IMR-90 (cell line): ENCODE results near the gene PAEP. TPM values are rescaled to one million over a fixed set of nuclear protein-coding genes. Genes with fewer than 3 reads are reported as not detected.

Experiments
- ATAC-seq: fragments of 200-7000 bp; cut with Tn5 transposase; 2 replicates; pipeline ENCODE4 v1.9.1; 2020; ENCODE audit warnings: low read depth, mild to moderate bottlenecking, moderate library complexity
- BruUV-seq: library from RNA; stranded (reverse); fragments of 400-500 nt; replicated peaks from 2 replicates; lab custom pipeline; 2021; lab: Mats Ljungman, UMichigan
- CTCF ChIA-PET: fragments of 300-600 bp; formaldehyde crosslinking; extraction: SDS; loops from one replicate; lab custom pipeline; 2021; ENCODE audit warnings: antibody characterized with exemption; lab: Yijun Ruan, JAX
- POLR2A ChIA-PET: fragments of 300-600 bp; sonication (Branson Sonifier 250); formaldehyde crosslinking; loops from one replicate; lab custom pipeline; 2022; ENCODE audit warnings: antibody characterized with exemption; ENCODE audit not compliant: unreplicated experiment; lab: Charles Lee
- DNase-seq: peaks from one replicate; pipeline ENCODE4 v3.0.0; 2013
- H2AFZ ChIP-seq: replicated peaks from 2 replicates; pipeline ENCODE3; 2013; ENCODE audit warnings: low read length, mild to moderate bottlenecking; ENCODE audit not compliant: poor library complexity
- H2AK5ac ChIP-seq: 2 replicates; pipeline ENCODE4 v1.6.1; 2013; ENCODE audit warnings: low read depth, low read length, inconsistent platforms
- H2AK9ac ChIP-seq: replicated peaks from 2 replicates; pipeline ENCODE3; 2013; ENCODE audit warnings: mild to moderate bottlenecking, low read depth, low read length, moderate library complexity; ENCODE audit not compliant: poor library complexity
- H2BK120ac ChIP-seq: 2 replicates; pipeline ENCODE4 v1.6.1; 2013; ENCODE audit warnings: low read depth, low read length, inconsistent platforms
- H2BK15ac ChIP-seq: 3 replicates; pipeline ENCODE4 v1.6.1; 2013; ENCODE audit warnings: low read depth, low read length, inconsistent platforms
- H2BK20ac ChIP-seq: 2 replicates; pipeline ENCODE4 v1.6.1; 2013; ENCODE audit warnings: low read depth, mild to moderate bottlenecking, inconsistent platforms, low read length, moderate library complexity
- H2BK5ac ChIP-seq: 2 replicates; pipeline ENCODE4 v1.6.1; 2013; ENCODE audit warnings: mild to moderate bottlenecking, low read depth, low read length, inconsistent platforms; ENCODE audit not compliant: poor library complexity, severe bottlenecking
- H3K14ac ChIP-seq: replicated peaks from 2 replicates; pipeline ENCODE4 v1.6.1; 2013; ENCODE audit warnings: low read depth, low read length, inconsistent platforms
- H3K18ac ChIP-seq: 2 replicates; pipeline ENCODE4 v1.6.1; 2013; ENCODE audit warnings: low read depth, low read length, control low read depth
- H3K23ac ChIP-seq: 2 replicates; pipeline ENCODE4 v1.6.1; 2013; ENCODE audit warnings: low read depth, low read length, inconsistent platforms
- H3K27ac ChIP-seq: 2 replicates; pipeline ENCODE4 v1.5.1; 2013; ENCODE audit warnings: mild to moderate bottlenecking, control low read depth, low read length; ENCODE audit not compliant: insufficient read depth
- H3K27me3 ChIP-seq: 2 replicates; pipeline ENCODE4 v1.6.1; 2013; ENCODE audit warnings: low read length; ENCODE audit not compliant: control insufficient read depth, insufficient read depth
- H3K36me3 ChIP-seq: 2 replicates; pipeline ENCODE4 v1.6.1; 2013; ENCODE audit warnings: low read length, mixed read lengths; ENCODE audit not compliant: control insufficient read depth, insufficient read depth
- H3K4ac ChIP-seq: 2 replicates; pipeline ENCODE4 v1.6.1; 2013; ENCODE audit warnings: low read depth, low read length, inconsistent platforms
- H3K4me1 ChIP-seq: 2 replicates; pipeline ENCODE4 v1.6.1; 2013; ENCODE audit warnings: low read length, mixed read lengths; ENCODE audit not compliant: control insufficient read depth, insufficient read depth
- H3K4me2 ChIP-seq: 2 replicates; pipeline ENCODE4 v1.6.1; 2013; ENCODE audit warnings: low read depth, mild to moderate bottlenecking, control low read depth, low read length, moderate library complexity
- H3K4me3 ChIP-seq: 2 replicates; pipeline ENCODE4 v1.5.1; 2013; ENCODE audit warnings: low read depth, mild to moderate bottlenecking, control low read depth, low read length, moderate library complexity; ENCODE audit not compliant: insufficient read depth
- H3K56ac ChIP-seq: 2 replicates; pipeline ENCODE4 v1.6.1; 2013; ENCODE audit warnings: low read length, inconsistent platforms; ENCODE audit not compliant: insufficient read depth; ENCODE audit errors: extremely low read depth
- H3K79me1 ChIP-seq, 2 experiments: 2 replicates each; pipeline ENCODE4 v1.6.1; 2013; ENCODE audit warnings: low read length in 2 of 2, inconsistent platforms in 1 of 2, low read depth in 1 of 2
- H3K9ac ChIP-seq: 2 replicates; pipeline ENCODE4 v1.6.1; 2013; ENCODE audit warnings: low read depth, low read length, control low read depth
- H3K9me1 ChIP-seq: 2 replicates; pipeline ENCODE4 v1.6.1; 2013; ENCODE audit warnings: low read length, inconsistent platforms; ENCODE audit not compliant: insufficient read depth
- H3K9me3 ChIP-seq: 2 replicates; pipeline ENCODE4 v1.6.1; 2013; ENCODE audit warnings: low read length; ENCODE audit not compliant: control insufficient read depth, insufficient read depth
- H4K20me1 ChIP-seq: 2 replicates; pipeline ENCODE4 v1.6.1; 2013; ENCODE audit warnings: low read length, inconsistent platforms; ENCODE audit not compliant: insufficient read depth
- H4K5ac ChIP-seq: 2 replicates; pipeline ENCODE4 v1.6.1; 2013; ENCODE audit warnings: mild to moderate bottlenecking, low read depth, low read length, control low read depth
- H4K8ac ChIP-seq, 2 experiments: 2 replicates each; pipeline ENCODE4 v1.6.1; 2013; ENCODE audit warnings: low read depth in 2 of 2, low read length in 2 of 2, control low read depth in 1 of 2, inconsistent platforms in 1 of 2
- H4K91ac ChIP-seq: 2 replicates; pipeline ENCODE4 v1.6.1; 2013; ENCODE audit warnings: low read depth, low read length, inconsistent platforms; ENCODE audit not compliant: insufficient read depth
- BHLHE40 ChIP-seq: fragments of 150-350 bp; IDR thresholded peaks from 2 replicates; pipeline ENCODE4 v1.6.1; 2016; ENCODE audit warnings: mild to moderate bottlenecking, low read depth, low read length
- CEBPB ChIP-seq: IDR thresholded peaks from 2 replicates; pipeline ENCODE4 v1.6.1; 2012; ENCODE audit warnings: low read depth, low read length, improper control_type of control experiment
- CHD1 ChIP-seq: IDR thresholded peaks from 2 replicates; pipeline ENCODE4 v1.6.1; 2012; ENCODE audit warnings: low read depth, low read length, improper control_type of control experiment
- FOS ChIP-seq: fragments of 150-350 bp; IDR thresholded peaks from 2 replicates; pipeline ENCODE4 v1.6.1; 2016; ENCODE audit warnings: low read depth, low read length
- MAFK ChIP-seq: IDR thresholded peaks from 2 replicates; pipeline ENCODE4 v1.6.1; 2012; ENCODE audit warnings: low read depth, low read length, improper control_type of control experiment
- MAZ ChIP-seq: IDR thresholded peaks from 2 replicates; pipeline ENCODE4 v1.6.1; 2012; ENCODE audit warnings: low read depth, mild to moderate bottlenecking, low read length, improper control_type of control experiment, moderate library complexity, borderline replicate concordance
- MXI1 ChIP-seq: IDR thresholded peaks from 2 replicates; pipeline ENCODE4 v1.6.1; 2012; ENCODE audit warnings: low read depth, mild to moderate bottlenecking, low read length, moderate library complexity, borderline replicate concordance
- NFE2L2 ChIP-seq: fragments of 150-350 bp; IDR thresholded peaks from 2 replicates; pipeline ENCODE4 v1.6.1; 2016; ENCODE audit warnings: low read depth, mild to moderate bottlenecking, low read length
- POLR2A ChIP-seq: IDR thresholded peaks from 2 replicates; pipeline ENCODE4 v1.6.1; 2012; ENCODE audit warnings: mild to moderate bottlenecking, low read depth, low read length
- RAD21 ChIP-seq: IDR thresholded peaks from 2 replicates; pipeline ENCODE4 v1.6.1; 2012; ENCODE audit warnings: low read length, improper control_type of control experiment
- RCOR1 ChIP-seq: IDR thresholded peaks from 2 replicates; pipeline ENCODE4 v1.6.1; 2012; ENCODE audit warnings: mild to moderate bottlenecking, low read length, improper control_type of control experiment; ENCODE audit not compliant: insufficient replicate concordance
- RFX5 ChIP-seq: IDR thresholded peaks from 2 replicates; pipeline ENCODE4 v1.8.0; 2012; ENCODE audit warnings: low read depth, mild to moderate bottlenecking, low read length, moderate library complexity
- SMC3 ChIP-seq: fragments of 150-350 bp; IDR thresholded peaks from 2 replicates; pipeline ENCODE4 v1.6.1; 2016; ENCODE audit warnings: low read depth, mild to moderate bottlenecking, antibody characterized with exemption, low read length, moderate library complexity
- WGBS, 2 experiments: methylation state at CpG; one replicate each; pipeline versions ENCODE4 v1.1.5 to v1.1.7; 2013; ENCODE audit warnings: missing lambda C conversion rate in 2 of 2; ENCODE audit not compliant: insufficient read length in 1 of 2; ENCODE audit errors: extremely low coverage in 2 of 2; 5-methylcytosine and 5-hydroxymethylcytosine counted together
- dilution Hi-C: fragments of 300-500 bp; cut with HindIII; formaldehyde crosslinking; loops from one replicate; pipeline ENCODE4 v1.14.3; 2018; ENCODE audit warnings: low sequenced_read_pairs; ENCODE audit not compliant: unreplicated experiment
- in situ Hi-C: fragments of 300-500 bp; cut with MboI; formaldehyde crosslinking; loops from 3 replicates; pipeline ENCODE4 v1.14.3; 2019; ENCODE audit warnings: low sequenced_read_pairs, inconsistent platforms, mixed read lengths
- intact Hi-C: fragments of 100-400 bp; cut with micrococcal nuclease; formaldehyde crosslinking; loops from 2 replicates; pipeline ENCODE4 v1.10.0; 2022
- polyA plus RNA-seq, 3 experiments: library from polyadenylated mRNA; depleted of rRNA; stranded (reverse); fragments of >200 nt; gene quantifications; 2 replicates each; pipeline ENCODE4 v1.2.3, GENCODE V29; 2012; ENCODE audit warnings: low replicate concordance in 1 of 3
- total RNA-seq: library from RNA; depleted of rRNA; stranded (reverse); fragments of >200 nt; gene quantifications from 2 replicates; pipeline ENCODE4 v1.2.3, GENCODE V29; 2012
- TF ChIP-seq, protein P1 (sequence below): conservative IDR thresholded peaks from 2 replicates; pipeline ENCODE4 v1.5.1; 2012; ENCODE audit warnings: mild to moderate bottlenecking, low read depth, low read length, improper control_type of control experiment
- TF ChIP-seq, protein P2 (sequence below): fragments of 150-350 bp; IDR thresholded peaks from 2 replicates; pipeline ENCODE4 v1.6.1; 2017; ENCODE audit warnings: mild to moderate bottlenecking, antibody characterized with exemption, low read length, low read depth
- TF ChIP-seq, protein P3 (sequence below): fragments of 150-350 bp; IDR thresholded peaks from 2 replicates; pipeline ENCODE4 v1.6.1; 2016; ENCODE audit warnings: low read depth, mild to moderate bottlenecking, low read length, moderate library complexity, borderline replicate concordance

Gene PAEP
- total and polyA plus RNA-seq, 2 of the 4 experiments (the other 2 are of a cell fraction), result not detected

DNA sequence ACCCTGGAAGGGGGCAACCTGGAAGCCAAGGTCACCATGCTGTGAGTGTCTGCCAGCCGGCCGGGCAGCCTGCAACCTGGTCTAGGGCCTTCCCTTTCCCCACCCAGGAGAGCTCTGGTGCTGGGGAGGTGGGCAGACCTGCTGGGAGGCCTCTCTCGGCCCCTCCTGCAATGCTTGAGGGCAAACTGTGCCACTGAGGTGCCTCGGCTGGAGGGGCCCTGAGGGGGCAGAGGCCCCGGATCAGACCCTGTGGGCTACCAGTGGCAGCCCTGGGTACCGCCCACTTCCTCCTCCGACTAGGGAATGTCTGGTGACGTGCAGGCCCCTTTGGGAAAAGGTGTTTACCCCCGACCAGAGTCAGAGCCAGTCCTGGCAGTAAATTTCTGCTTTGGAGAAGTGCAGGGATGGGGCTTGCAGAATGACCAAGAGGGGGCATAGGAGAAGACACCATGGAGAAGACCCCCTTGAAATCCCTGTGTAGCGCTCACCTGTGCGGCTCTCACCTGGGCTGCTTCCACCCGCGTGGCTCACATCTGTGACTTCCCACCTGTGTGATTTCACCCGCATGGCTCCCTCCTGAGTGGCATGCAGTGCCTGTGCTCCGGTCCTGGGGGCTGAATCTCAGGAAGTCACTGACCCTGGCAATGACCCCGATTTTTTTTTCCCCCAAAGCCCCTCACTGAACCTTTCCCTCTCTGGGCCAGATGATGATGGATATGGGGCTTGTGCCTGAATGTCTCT, 39.2 kb upstream of the PAEP start:
- ATAC-seq (no peak), DNase-seq (no peak)
- no peaks in the 10 kb centered on the region for H3K4me1 ChIP-seq
- H3K27me3 ChIP-seq, result peaks cover 2% of the 10 kb centered on the region; the same call in 1 of the 2 replicates
- H2AFZ ChIP-seq, result no peak overlapping the region
- CTCF ChIA-PET, result interaction anchor here (0.6 kb wide), 1 partner anchor 82 kb away, joined by 3 read pairs; no protein-coding TSS in a partner anchor
- H2BK20ac ChIP-seq, result no peak overlapping the region
- no peak overlapping the region for H3K9ac ChIP-seq
- no peaks in the 10 kb centered on the region for H3K9me3 ChIP-seq
- no peak overlapping the region for H3K4me2 ChIP-seq
- no peak overlapping the region for H3K27ac ChIP-seq
- no peak for TF ChIP-seq POLR2A
- TF ChIP-seq FOS, result no peak
- no peak for TF ChIP-seq SMC3
- TF ChIP-seq MAZ, result no peak
- TF ChIP-seq, protein P1, sequence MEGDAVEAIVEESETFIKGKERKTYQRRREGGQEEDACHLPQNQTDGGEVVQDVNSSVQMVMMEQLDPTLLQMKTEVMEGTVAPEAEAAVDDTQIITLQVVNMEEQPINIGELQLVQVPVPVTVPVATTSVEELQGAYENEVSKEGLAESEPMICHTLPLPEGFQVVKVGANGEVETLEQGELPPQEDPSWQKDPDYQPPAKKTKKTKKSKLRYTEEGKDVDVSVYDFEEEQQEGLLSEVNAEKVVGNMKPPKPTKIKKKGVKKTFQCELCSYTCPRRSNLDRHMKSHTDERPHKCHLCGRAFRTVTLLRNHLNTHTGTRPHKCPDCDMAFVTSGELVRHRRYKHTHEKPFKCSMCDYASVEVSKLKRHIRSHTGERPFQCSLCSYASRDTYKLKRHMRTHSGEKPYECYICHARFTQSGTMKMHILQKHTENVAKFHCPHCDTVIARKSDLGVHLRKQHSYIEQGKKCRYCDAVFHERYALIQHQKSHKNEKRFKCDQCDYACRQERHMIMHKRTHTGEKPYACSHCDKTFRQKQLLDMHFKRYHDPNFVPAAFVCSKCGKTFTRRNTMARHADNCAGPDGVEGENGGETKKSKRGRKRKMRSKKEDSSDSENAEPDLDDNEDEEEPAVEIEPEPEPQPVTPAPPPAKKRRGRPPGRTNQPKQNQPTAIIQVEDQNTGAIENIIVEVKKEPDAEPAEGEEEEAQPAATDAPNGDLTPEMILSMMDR, result no peak
- TF ChIP-seq, protein P2, sequence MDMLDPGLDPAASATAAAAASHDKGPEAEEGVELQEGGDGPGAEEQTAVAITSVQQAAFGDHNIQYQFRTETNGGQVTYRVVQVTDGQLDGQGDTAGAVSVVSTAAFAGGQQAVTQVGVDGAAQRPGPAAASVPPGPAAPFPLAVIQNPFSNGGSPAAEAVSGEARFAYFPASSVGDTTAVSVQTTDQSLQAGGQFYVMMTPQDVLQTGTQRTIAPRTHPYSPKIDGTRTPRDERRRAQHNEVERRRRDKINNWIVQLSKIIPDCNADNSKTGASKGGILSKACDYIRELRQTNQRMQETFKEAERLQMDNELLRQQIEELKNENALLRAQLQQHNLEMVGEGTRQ, result no peak
- no peak for TF ChIP-seq RCOR1
- no peak for TF ChIP-seq CHD1
- TF ChIP-seq MXI1, result no peak
- no peak for TF ChIP-seq CEBPB
- TF ChIP-seq RAD21, result no peak
- no peak for TF ChIP-seq NFE2L2
- no peak for TF ChIP-seq MAFK
- no peak for TF ChIP-seq BHLHE40
- no peak for TF ChIP-seq RFX5
- TF ChIP-seq, protein P3, sequence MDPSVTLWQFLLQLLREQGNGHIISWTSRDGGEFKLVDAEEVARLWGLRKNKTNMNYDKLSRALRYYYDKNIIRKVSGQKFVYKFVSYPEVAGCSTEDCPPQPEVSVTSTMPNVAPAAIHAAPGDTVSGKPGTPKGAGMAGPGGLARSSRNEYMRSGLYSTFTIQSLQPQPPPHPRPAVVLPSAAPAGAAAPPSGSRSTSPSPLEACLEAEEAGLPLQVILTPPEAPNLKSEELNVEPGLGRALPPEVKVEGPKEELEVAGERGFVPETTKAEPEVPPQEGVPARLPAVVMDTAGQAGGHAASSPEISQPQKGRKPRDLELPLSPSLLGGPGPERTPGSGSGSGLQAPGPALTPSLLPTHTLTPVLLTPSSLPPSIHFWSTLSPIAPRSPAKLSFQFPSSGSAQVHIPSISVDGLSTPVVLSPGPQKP, result no peak
- no peak overlapping the region for H2BK120ac ChIP-seq
- H4K5ac ChIP-seq, result no peak overlapping the region
- H4K91ac ChIP-seq, result no peak overlapping the region
- intact Hi-C loops, result no loop called here
- no peak overlapping the region for H3K4ac ChIP-seq
- 0% methylated on average over 1 of the region's 16 CpGs; no CpG with 5 or more reads in 1 of the 2 experiments for WGBS, 2 experiments
- H4K20me1 ChIP-seq, result no peaks in the 10 kb centered on the region
- H3K79me1 ChIP-seq, result no peaks in the 10 kb centered on the region
- no peak overlapping the region for H4K8ac ChIP-seq
- H3K9me1 ChIP-seq, result no peaks in the 10 kb centered on the region
- H3K23ac ChIP-seq, result no peak overlapping the region
- H3K36me3 ChIP-seq, result no peaks in the 10 kb centered on the region
- H2AK9ac ChIP-seq, result no peak overlapping the region
- no peak overlapping the region for H2BK15ac ChIP-seq
- BruUV-seq, result no TSS peak
- H3K18ac ChIP-seq, result no peak overlapping the region
- H2BK5ac ChIP-seq, result no peak overlapping the region
- no peak overlapping the region for H3K4me3 ChIP-seq
- no peak overlapping the region for H2AK5ac ChIP-seq
- no peak overlapping the region for H3K14ac ChIP-seq
- in situ Hi-C loops, result no loop called here
- POLR2A ChIA-PET, result no interaction called here
- no peak overlapping the region for H3K56ac ChIP-seq
- dilution Hi-C loops, result no loop called here
